HepG2 (cell line): Measurements from ENCODE around the gene SMIM10L1. TPM values are rescaled to one million over a fixed set of nuclear protein-coding genes. Genes with fewer than 3 reads are reported as not detected.
A peak's percentile ranks its signal among the peaks of the same experiment; 100 is the strongest.

Experiments used
- ETV6 ChIP-seq: sonication (generic); formaldehyde crosslinking; conservative IDR thresholded peaks from 2 replicates; pipeline ENCODE4 v1.4.0; 2020; ENCODE audit warnings: missing genetic modification reagents
- GFI1 ChIP-seq: sonication (generic); formaldehyde crosslinking; IDR thresholded peaks from 2 replicates; pipeline ENCODE4 v1.5.0; 2020; ENCODE audit warnings: missing genetic modification reagents, mild to moderate bottlenecking, borderline replicate concordance
- HDAC2 ChIP-seq: sonication (generic); formaldehyde crosslinking; IDR thresholded peaks from 2 replicates; pipeline ENCODE4 v1.4.0; 2020; ENCODE audit warnings: missing genetic modification reagents
- JUN ChIP-seq: sonication (generic); formaldehyde crosslinking; IDR thresholded peaks from 2 replicates; pipeline ENCODE4 v1.4.0; 2020; ENCODE audit warnings: mild to moderate bottlenecking, missing genetic modification reagents
- NR2C2 ChIP-seq: sonication (generic); formaldehyde crosslinking; IDR thresholded peaks from 2 replicates; pipeline ENCODE4 v1.4.0; 2020; ENCODE audit warnings: missing genetic modification reagents, mild to moderate bottlenecking, moderate library complexity, borderline replicate concordance
- SCMH1 ChIP-seq: sonication (generic); formaldehyde crosslinking; IDR thresholded peaks from 2 replicates; pipeline ENCODE4 v1.9.0; 2021; ENCODE audit warnings: missing genetic modification reagents, mild to moderate bottlenecking, borderline replicate concordance
- SRSF4 ChIP-seq: fragments of 200-400 bp; formaldehyde crosslinking; IDR thresholded peaks from one replicate; pipeline ENCODE4 v1.6.1; 2018; ENCODE audit warnings: mild to moderate bottlenecking, low read depth, low read length, moderate library complexity; ENCODE audit not compliant: poor library complexity, severe bottlenecking
- SRSF9 ChIP-seq: fragments of 200-400 bp; formaldehyde crosslinking; IDR thresholded peaks from 2 replicates; pipeline ENCODE4 v1.6.1; 2018; ENCODE audit warnings: borderline replicate concordance, mild to moderate bottlenecking, low read depth, low read length; ENCODE audit not compliant: insufficient read depth, poor library complexity, severe bottlenecking
- ZNF138 ChIP-seq: sonication (generic); formaldehyde crosslinking; IDR thresholded peaks from 2 replicates; pipeline ENCODE4 v1.5.0; 2020; ENCODE audit warnings: mild to moderate bottlenecking, low read depth, missing genetic modification reagents
- ZNF747 ChIP-seq: sonication (generic); formaldehyde crosslinking; IDR thresholded peaks from 2 replicates; pipeline ENCODE4 v1.8.1; 2023; ENCODE audit warnings: missing genetic modification reagents, mild to moderate bottlenecking, borderline replicate concordance
- ZSCAN22 ChIP-seq: sonication (generic); formaldehyde crosslinking; IDR thresholded peaks from 2 replicates; pipeline ENCODE4 v1.4.0; 2020; ENCODE audit warnings: mild to moderate bottlenecking, missing genetic modification reagents
- polyA plus RNA-seq, 8 experiments: library from polyadenylated mRNA; depleted of rRNA in 3 of 8; stranded (reverse) in 7 of 8; unstranded in 1 of 8; fragments of >200 nt; fragmentation: Illumina TruSeq in 4 of 8; extraction: Trizol in 4 of 8; gene quantifications; 2 replicates each; pipeline versions ENCODE4 v1.2.1 to v1.2.3, GENCODE V29; 2011 to 2016; ENCODE audit warnings: low read depth in 4 of 8, missing spikeins in 1 of 8, mixed read lengths in 1 of 8; ENCODE audit not compliant: insufficient read depth in 1 of 8
- total RNA-seq, 5 experiments: library from RNA; depleted of rRNA; stranded (reverse); fragments of >200 nt; fragmentation: Illumina TruSeq; extraction: Trizol; gene quantifications; 2 replicates each; pipeline ENCODE4 v1.2.3, GENCODE V29; 2016; ENCODE audit warnings: low read depth in 1 of 5
- TF ChIP-seq, protein P1 (sequence below): sonication (generic); formaldehyde crosslinking; IDR thresholded peaks from 2 replicates; pipeline ENCODE4 v1.5.1; 2020; ENCODE audit warnings: mild to moderate bottlenecking, missing genetic modification reagents, borderline replicate concordance
- TF ChIP-seq, protein P2 (sequence below): sonication (generic); formaldehyde crosslinking; IDR thresholded peaks from 2 replicates; pipeline ENCODE4 v1.8.0; 2022; ENCODE audit warnings: mild to moderate bottlenecking, missing genetic modification reagents, borderline replicate concordance
- TF ChIP-seq, protein P3 (sequence below): sonication (generic); formaldehyde crosslinking; IDR thresholded peaks from 2 replicates; pipeline ENCODE4 v1.8.1; 2022; ENCODE audit warnings: mild to moderate bottlenecking, missing genetic modification reagents
- TF ChIP-seq, protein P4 (sequence below): sonication (generic); formaldehyde crosslinking; IDR thresholded peaks from 2 replicates; pipeline ENCODE4 v1.5.0; 2020; ENCODE audit warnings: mild to moderate bottlenecking, missing genetic modification reagents

Gene SMIM10L1
- total and polyA plus RNA-seq, 2 of the 13 experiments (the other 11 are each of a cell fraction or from before 2014, with no cell fraction given) = 3.7 to 11.8 TPM

DNA sequence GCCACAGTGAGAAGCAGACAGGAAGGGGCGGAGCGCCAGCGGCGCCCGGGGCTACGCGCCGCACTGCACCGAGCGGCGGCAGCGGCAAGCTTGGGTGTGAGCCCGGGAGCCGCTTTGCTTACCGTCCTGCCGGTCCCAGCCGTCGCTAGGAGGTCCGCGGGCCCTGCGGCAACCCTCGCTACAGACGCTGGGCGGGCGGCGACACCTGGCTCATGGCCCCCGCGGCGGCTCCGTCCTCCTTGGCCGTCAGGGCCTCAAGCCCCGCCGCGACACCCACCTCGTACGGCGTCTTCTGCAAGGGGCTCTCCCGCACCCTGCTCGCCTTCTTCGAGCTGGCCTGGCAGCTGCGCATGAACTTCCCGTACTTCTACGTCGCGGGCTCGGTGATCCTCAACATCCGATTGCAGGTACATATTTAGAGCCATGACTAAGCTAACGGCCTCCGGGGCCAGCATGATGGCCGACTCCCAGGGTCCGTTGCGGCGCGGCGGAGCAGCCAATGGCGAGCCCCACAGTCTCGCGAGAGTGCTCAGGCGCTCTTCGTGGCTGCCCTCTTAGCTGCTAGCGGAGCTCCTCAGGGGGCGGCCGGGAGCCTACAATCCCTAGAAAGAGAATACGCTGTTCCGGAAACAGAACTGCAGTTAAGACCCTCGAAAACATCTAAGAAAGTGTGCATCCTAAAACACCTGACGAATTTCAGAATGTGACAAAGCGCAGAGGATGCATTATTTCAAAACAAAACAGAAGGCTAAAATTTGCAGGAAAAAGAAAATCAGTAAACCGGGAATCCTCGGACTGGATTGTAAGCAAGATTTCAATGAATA lies at the start of gene SMIM10L1 (continued):
- TF ChIP-seq, protein P1, sequence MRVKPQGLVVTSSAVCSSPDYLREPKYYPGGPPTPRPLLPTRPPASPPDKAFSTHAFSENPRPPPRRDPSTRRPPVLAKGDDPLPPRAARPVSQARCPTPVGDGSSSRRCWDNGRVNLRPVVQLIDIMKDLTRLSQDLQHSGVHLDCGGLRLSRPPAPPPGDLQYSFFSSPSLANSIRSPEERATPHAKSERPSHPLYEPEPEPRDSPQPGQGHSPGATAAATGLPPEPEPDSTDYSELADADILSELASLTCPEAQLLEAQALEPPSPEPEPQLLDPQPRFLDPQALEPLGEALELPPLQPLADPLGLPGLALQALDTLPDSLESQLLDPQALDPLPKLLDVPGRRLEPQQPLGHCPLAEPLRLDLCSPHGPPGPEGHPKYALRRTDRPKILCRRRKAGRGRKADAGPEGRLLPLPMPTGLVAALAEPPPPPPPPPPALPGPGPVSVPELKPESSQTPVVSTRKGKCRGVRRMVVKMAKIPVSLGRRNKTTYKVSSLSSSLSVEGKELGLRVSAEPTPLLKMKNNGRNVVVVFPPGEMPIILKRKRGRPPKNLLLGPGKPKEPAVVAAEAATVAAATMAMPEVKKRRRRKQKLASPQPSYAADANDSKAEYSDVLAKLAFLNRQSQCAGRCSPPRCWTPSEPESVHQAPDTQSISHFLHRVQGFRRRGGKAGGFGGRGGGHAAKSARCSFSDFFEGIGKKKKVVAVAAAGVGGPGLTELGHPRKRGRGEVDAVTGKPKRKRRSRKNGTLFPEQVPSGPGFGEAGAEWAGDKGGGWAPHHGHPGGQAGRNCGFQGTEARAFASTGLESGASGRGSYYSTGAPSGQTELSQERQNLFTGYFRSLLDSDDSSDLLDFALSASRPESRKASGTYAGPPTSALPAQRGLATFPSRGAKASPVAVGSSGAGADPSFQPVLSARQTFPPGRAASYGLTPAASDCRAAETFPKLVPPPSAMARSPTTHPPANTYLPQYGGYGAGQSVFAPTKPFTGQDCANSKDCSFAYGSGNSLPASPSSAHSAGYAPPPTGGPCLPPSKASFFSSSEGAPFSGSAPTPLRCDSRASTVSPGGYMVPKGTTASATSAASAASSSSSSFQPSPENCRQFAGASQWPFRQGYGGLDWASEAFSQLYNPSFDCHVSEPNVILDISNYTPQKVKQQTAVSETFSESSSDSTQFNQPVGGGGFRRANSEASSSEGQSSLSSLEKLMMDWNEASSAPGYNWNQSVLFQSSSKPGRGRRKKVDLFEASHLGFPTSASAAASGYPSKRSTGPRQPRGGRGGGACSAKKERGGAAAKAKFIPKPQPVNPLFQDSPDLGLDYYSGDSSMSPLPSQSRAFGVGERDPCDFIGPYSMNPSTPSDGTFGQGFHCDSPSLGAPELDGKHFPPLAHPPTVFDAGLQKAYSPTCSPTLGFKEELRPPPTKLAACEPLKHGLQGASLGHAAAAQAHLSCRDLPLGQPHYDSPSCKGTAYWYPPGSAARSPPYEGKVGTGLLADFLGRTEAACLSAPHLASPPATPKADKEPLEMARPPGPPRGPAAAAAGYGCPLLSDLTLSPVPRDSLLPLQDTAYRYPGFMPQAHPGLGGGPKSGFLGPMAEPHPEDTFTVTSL = 0 out of 2 replicates have a peak, but pooled peaks have one; percentile 2
- TF ChIP-seq SCMH1 (CRISPR knock-in tag) = no peak
- no peak for TF ChIP-seq JUN (CRISPR knock-in tag)
- TF ChIP-seq, protein P2, sequence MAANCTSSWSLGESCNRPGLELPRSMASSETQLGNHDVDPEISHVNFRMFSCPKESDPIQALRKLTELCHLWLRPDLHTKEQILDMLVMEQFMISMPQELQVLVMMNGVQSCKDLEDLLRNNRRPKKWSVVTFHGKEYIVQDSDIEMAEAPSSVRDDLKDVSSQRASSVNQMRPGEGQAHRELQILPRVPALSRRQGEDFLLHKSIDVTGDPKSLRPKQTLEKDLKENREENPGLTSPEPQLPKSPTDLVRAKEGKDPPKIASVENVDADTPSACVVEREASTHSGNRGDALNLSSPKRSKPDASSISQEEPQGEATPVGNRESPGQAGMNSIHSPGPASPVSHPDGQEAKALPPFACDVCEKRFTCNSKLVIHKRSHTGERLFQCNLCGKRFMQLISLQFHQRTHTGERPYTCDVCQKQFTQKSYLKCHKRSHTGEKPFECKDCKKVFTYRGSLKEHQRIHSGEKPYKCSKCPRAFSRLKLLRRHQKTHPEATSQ (CRISPR knock-in tag) = peak; percentile 94; the same call in 1 of the 2 replicates
- TF ChIP-seq ZNF138 (CRISPR knock-in tag) = peak; percentile 63; the same call in 1 of the 2 replicates
- TF ChIP-seq ZNF747 (CRISPR knock-in tag) = peak; percentile 75; the same call in 1 of the 2 replicates
- TF ChIP-seq, protein P3, sequence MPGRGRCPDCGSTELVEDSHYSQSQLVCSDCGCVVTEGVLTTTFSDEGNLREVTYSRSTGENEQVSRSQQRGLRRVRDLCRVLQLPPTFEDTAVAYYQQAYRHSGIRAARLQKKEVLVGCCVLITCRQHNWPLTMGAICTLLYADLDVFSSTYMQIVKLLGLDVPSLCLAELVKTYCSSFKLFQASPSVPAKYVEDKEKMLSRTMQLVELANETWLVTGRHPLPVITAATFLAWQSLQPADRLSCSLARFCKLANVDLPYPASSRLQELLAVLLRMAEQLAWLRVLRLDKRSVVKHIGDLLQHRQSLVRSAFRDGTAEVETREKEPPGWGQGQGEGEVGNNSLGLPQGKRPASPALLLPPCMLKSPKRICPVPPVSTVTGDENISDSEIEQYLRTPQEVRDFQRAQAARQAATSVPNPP (CRISPR knock-in tag) = 0 out of 2 replicates have a peak, but pooled peaks have one; percentile 85
- TF ChIP-seq NR2C2 (CRISPR knock-in tag) = no peak
- TF ChIP-seq ZSCAN22 (CRISPR knock-in tag) = no peak
- TF ChIP-seq SRSF9 = no peak
- TF ChIP-seq, protein P4, sequence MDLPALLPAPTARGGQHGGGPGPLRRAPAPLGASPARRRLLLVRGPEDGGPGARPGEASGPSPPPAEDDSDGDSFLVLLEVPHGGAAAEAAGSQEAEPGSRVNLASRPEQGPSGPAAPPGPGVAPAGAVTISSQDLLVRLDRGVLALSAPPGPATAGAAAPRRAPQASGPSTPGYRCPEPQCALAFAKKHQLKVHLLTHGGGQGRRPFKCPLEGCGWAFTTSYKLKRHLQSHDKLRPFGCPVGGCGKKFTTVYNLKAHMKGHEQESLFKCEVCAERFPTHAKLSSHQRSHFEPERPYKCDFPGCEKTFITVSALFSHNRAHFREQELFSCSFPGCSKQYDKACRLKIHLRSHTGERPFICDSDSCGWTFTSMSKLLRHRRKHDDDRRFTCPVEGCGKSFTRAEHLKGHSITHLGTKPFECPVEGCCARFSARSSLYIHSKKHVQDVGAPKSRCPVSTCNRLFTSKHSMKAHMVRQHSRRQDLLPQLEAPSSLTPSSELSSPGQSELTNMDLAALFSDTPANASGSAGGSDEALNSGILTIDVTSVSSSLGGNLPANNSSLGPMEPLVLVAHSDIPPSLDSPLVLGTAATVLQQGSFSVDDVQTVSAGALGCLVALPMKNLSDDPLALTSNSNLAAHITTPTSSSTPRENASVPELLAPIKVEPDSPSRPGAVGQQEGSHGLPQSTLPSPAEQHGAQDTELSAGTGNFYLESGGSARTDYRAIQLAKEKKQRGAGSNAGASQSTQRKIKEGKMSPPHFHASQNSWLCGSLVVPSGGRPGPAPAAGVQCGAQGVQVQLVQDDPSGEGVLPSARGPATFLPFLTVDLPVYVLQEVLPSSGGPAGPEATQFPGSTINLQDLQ (CRISPR knock-in tag) = 0 out of 2 replicates have a peak, but pooled peaks have one; percentile 69
- TF ChIP-seq HDAC2 (CRISPR knock-in tag) = peak; percentile 62
- TF ChIP-seq ETV6 = peak; percentile 49; the same call in 1 of the 2 replicates
- no peak for TF ChIP-seq SRSF4
- TF ChIP-seq GFI1 (CRISPR knock-in tag) = peak; percentile 71
